ENCODE results near the gene HS3ST4. TPM values are rescaled to one million over a fixed set of nuclear protein-coding genes. Genes with fewer than 3 reads are reported as not detected.

Gene HS3ST4
- total RNA-seq, 1 donor from 2014 or later = not detected

- intact Hi-C loops (cut with micrococcal nuclease) = no loop called here
These were observed 202.3 kb downstream of the HS3ST4 start for GRCh38 chr16:25894093-25894492.

- intact Hi-C loops (cut with micrococcal nuclease) = no loop called here
These were observed 203.6 kb downstream of the HS3ST4 start for GRCh38 chr16:25895380-25895779.

GRCh38 chr16:25896411-25896810, 204.7 kb downstream of the HS3ST4 start:
- intact Hi-C loops (cut with micrococcal nuclease) = no loop called here

- intact Hi-C loops (cut with micrococcal nuclease) = no loop called here
These were observed 205.9 kb downstream of the HS3ST4 start for GRCh38 chr16:25897702-25898101.

- intact Hi-C loops (cut with micrococcal nuclease) = no loop called here
These were observed 214.1 kb downstream of the HS3ST4 start for GRCh38 chr16:25905810-25906209.

GRCh38 chr16:25910971-25911370, 219.2 kb downstream of the HS3ST4 start:
- intact Hi-C loops (cut with micrococcal nuclease) = no loop called here

- intact Hi-C loops (cut with micrococcal nuclease) = no loop called here
These were observed 220.6 kb downstream of the HS3ST4 start for GRCh38 chr16:25912321-25912720.

- intact Hi-C loops (cut with micrococcal nuclease) = no loop called here
These were observed 222.7 kb downstream of the HS3ST4 start for GRCh38 chr16:25914357-25914962.

GRCh38 chr16:25916037-25916436, 224.3 kb downstream of the HS3ST4 start:
- intact Hi-C loops (cut with micrococcal nuclease) = no loop called here

- intact Hi-C loops (cut with micrococcal nuclease) = no loop called here
These were observed 230.7 kb downstream of the HS3ST4 start for GRCh38 chr16:25922438-25922837.

GRCh38 chr16:25925421-25925820, 233.7 kb downstream of the HS3ST4 start:
- intact Hi-C loops (cut with micrococcal nuclease) = no loop called here

- intact Hi-C loops (cut with micrococcal nuclease) = no loop called here
These were observed 239.8 kb downstream of the HS3ST4 start for GRCh38 chr16:25931473-25932035.

GRCh38 chr16:25941800-25942499, 250.2 kb downstream of the HS3ST4 start:
- intact Hi-C loops (cut with micrococcal nuclease) = no loop called here

GRCh38 chr16:25950586-25951281, 259.0 kb downstream of the HS3ST4 start:
- intact Hi-C loops (cut with micrococcal nuclease) = no loop called here

- intact Hi-C loops (cut with micrococcal nuclease) = no loop called here
These were observed 260.2 kb downstream of the HS3ST4 start for GRCh38 chr16:25951999-25952398.

- intact Hi-C loops (cut with micrococcal nuclease) = no loop called here
These were observed 261.2 kb downstream of the HS3ST4 start for GRCh38 chr16:25952983-25953382.

GRCh38 chr16:25957707-25958106, 265.9 kb downstream of the HS3ST4 start:
- intact Hi-C loops (cut with micrococcal nuclease) = no loop called here

- intact Hi-C loops (cut with micrococcal nuclease) = no loop called here
These were observed 267.5 kb downstream of the HS3ST4 start for GRCh38 chr16:25959221-25959620.

- intact Hi-C loops (cut with micrococcal nuclease) = no loop called here
These were observed 274.7 kb downstream of the HS3ST4 start for GRCh38 chr16:25966172-25967097.

- intact Hi-C loops (cut with micrococcal nuclease) = no loop called here
These were observed 285.4 kb downstream of the HS3ST4 start for GRCh38 chr16:25977121-25977520.

- intact Hi-C loops (cut with micrococcal nuclease) = no loop called here
These were observed 286.5 kb downstream of the HS3ST4 start for GRCh38 chr16:25978218-25978617.
